HG02840 (cell line): ENCODE results near the gene COL4A6.
"Not testable (repeated sequence)": the region's sequence is repeated elsewhere in the genome, so short reads cannot be mapped to it uniquely, and the experiment has no call there.

Experiments used
- ATAC-seq: cut with Tn5 transposase; IDR thresholded peaks from one replicate; pipeline ENCODE4 v1.9.1; 2021; ENCODE audit warnings: mild to moderate bottlenecking, moderate library complexity, moderate number of reproducible peaks; ENCODE audit not compliant: unreplicated experiment, low FRiP score

Gene COL4A6

DNA sequence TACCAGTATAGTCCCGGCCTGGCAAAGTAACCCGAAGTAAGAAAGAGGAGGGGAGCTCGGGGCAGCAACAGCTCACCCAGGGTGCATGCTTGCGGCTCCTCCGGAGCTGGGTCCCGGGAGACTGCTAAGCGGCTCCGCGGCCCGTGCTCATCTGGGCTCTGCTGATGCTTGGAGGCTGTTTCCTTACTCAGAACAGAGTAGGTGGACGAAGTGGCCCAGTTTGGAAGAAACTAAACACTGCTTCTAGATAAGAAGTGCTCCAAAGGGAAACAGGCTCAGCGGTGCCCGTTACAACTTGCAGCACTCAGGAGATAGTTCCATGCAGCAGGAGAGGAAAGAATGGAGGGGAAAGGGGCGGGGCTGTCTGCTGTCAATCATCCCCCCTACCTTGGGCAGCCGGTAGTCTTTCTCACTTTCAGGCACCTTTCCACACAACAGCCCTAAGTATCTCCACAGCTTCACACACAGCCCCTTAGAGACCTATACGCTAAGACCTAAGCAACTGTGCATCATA, at the start of gene COL4A6:
COL4A6 (minus strand) TSS at position 313 of the 514 bp plus-strand sequence; CDS start at position 87, 226 bp downstream.
- ATAC-seq: no peak

DNA sequence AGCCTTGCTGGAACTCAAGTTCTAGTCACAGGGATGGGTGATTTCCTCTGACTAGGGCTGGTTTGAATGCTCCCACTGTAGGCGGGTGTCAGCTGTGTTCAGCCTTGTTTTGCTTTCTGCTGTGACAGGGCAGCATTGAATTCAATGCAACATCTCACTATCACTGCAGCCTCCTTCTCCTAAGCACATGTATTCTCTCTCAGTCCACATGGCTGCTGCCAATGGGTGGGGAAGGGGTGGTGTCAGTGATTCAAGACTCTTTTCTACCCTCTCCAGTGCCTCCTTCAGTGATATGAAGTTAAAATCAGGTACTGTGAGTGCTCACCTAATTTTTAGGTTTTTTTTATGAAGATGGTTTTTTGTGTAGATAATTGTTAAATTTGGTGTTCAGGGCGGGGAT, 47.7 kb upstream of the COL4A6 start:
- no peak for ATAC-seq

DNA sequence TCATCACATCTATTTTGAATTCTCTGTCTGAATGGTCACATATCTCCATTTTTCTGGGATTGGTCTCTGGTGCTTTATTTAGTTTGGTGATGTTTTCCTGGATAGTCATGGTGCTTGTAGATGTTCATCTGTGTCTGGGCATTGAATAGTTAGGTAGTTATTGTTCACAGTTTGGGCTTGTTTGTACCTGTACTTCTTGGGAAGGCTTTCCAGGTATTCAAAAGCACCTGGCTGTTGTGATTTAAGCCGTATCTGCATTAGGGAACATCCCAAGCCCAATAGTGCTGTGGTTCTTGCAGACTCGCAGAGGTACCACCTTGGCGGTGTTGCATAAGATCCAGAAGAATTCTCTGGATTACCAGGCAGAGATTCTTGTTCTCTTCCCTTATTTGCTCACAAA, 46.0 kb upstream of the COL4A6 start:
- ATAC-seq: no peak

DNA sequence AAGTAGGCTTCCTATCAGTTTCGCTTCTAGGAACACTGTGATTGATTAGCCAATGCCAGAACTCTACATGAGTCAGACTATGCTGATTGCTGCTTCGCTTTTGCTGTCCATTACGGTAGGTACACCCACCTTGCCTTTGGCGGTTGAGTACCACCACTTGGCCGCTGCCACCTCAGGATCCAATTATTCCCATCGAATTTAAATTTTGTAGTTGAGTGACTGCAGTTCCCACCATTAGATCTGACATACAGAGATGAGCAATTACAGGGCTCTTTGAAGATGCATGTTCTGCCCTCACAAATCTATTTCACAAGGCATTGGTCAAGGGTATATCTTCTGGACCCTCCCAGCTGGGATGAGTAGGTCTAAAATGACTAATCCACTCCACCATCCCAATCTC, 43.3 kb upstream of the COL4A6 start:
- ATAC-seq: not testable (repeated sequence)

DNA sequence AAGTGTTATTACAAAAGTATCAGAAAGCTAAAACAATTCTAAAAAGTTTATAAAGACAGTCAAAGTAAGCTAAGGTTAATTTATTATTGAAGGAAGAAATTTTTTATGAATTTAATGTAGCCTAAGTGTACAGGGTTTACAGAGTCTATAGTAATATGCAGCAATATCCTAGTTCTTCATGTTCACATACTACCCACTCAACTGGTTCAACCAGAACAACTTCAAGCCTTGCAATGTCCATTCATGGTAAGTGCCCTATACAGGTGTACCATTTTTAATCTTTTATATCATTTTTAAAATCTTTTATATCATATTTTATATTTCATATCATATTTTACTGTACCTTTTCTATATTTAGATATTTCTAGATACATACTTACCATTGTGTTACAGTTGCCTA, 35.8 kb upstream of the COL4A6 start:
- ATAC-seq: no peak

DNA sequence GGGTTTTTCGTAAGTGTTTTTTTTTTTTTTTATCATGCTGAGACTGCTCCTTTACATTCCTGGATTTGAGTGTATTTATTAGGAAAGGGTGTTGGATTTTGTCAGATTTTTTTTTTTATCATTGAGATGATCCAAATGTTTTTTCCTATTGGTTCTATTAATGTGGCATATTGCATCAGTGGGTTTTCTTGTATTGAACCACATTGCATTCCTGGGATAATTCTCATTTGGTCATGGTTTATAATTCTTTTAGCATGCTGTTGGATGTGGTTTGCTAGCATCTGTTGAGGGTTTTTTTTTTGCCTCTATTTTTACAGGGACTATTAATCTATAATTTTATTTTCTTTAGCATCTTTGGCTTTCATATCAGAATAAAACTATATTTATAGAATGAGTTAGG, 30.3 kb upstream of the COL4A6 start:
- no peak for ATAC-seq

DNA sequence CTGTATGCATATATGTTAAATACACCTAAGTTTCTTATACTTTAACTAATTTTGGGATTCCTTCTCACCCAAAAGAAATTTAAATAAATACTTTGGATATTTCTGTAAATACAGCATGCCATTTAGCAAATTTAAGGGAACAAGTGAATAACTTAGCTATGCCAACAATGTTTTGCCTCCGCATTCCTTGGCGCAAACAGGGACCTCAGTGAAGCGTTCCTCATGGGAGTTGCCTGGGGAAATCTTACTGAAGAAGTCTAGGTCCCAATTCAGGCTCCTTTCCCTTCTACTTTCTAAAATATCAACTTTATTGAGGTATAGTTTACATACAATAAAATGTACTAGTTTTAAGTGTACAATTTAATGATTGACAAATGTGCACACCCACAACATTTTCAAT, 26.4 kb upstream of the COL4A6 start:
- ATAC-seq: no peak

DNA sequence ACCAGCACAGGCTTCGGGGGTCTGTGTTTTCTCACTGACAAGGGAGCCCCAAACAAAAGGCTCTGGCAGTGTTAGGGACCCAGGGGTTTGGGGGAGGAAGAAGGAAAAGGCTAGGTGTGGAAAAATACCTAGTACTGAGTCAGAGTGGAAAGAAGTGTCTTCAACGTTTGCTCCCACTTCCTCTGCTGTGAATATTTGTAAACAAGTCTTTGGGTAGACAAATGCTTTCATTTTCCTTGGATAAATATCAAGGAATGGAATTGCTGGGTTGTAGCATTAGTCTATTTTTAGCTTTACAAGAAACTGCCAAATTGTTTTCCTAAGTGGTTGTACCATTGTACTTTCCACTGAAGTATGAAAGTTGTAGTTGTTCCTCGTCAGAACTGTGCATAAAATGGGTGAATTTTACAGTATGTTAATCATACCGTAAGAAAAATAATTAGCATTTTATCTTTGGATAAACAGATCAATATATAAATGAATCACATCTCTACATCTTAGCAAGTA, 18.8 kb upstream of the COL4A6 start:
- no peak for ATAC-seq

DNA sequence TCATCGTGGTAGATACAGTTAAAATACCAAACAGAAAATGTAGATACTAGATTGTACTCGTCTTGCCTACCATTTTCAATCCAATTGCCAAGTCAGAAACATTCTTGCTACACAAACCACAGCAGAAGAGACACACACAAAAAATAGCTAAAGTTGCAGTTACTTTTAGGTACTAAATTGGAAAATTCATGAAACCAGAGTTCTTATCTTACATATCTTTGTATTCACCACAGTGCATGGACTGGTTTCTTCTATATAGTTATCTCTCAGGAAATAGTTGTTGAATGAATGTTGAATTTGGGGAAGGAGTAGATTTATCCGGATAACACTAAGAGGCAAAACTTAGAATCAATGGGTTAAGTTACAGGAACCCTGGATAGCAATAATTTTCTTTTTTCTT, 15.6 kb upstream of the COL4A6 start:
- no peak for ATAC-seq

DNA sequence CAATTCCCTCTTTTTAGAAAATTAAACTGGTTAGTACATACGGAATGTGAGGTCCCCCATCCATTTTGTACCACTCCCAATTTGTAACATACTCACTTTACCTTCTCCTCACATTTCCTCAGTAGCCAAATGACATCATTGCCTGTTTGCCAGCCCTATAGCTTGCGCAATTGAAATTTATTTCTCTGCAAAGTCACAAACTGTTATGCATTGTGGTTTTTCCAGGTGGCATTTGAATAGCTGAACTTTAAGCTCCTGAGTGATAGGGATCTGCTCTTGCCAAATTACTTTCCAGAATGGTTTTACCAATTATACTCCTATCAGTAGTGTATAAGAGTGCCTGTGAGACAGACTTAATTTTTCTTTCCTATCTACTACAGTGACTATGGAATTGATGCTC, 9.1 kb upstream of the COL4A6 start:
- ATAC-seq: no peak

DNA sequence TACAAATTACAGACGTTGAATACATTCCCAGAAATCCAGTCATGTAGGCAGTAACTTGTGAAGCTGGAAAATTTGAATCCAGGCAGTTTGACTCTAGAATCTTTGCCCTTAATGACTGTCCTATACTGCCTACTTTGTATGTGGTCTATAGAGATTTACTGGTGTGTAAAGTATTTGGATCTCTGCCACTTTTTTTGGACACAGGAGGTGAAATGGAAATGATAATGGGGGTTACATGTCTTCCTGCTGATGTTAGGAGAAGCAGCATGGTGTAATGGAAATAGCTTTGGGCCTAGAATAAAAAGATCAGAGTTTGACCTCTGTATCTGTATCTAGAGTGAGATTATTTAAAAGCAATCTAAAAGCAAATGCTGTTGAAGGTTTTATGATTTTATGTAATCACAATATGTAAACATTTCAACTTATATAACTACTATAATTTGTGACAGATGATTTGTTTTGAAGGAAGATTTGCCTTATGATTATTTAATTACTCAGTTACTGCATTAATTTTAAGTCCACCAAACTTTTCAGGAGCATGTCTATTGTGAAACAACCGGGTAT, 4.8 kb upstream of the COL4A6 start:
- no peak for ATAC-seq

DNA sequence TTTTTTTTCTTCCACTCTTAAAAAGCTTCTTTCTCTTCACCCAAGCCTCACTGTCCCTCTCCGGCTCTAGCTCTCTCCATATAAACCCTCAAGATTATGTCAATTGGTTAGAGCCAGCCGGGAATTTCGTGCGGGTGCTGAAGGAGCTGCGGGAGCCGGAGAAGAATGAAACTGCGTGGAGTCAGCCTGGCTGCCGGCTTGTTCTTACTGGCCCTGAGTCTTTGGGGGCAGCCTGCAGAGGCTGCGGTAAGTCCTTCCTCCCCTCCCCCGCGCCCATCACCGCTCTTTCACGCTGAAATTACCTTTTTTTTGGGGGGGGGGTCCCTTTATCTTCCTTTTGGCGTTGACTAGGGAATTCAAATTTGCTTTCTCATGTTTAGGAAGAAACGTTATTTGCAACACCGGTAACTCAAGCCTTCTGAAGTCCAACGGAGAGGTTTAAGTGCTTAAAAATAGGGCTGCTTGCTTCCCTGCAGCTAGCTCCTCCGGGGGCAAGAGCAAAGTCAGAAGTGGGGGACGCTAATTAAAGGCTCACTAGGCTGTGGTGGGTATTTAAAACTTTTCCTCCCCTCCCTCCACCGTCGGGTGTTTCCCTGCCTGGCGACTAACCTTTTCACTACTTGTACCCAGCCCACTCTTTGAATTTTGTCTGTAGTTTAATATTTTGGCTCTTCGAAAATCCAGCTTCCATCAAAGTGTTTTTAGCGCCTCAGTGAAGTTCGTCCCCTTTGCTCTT, 1.9 kb upstream of the COL4A6 start:
- no peak for ATAC-seq

DNA sequence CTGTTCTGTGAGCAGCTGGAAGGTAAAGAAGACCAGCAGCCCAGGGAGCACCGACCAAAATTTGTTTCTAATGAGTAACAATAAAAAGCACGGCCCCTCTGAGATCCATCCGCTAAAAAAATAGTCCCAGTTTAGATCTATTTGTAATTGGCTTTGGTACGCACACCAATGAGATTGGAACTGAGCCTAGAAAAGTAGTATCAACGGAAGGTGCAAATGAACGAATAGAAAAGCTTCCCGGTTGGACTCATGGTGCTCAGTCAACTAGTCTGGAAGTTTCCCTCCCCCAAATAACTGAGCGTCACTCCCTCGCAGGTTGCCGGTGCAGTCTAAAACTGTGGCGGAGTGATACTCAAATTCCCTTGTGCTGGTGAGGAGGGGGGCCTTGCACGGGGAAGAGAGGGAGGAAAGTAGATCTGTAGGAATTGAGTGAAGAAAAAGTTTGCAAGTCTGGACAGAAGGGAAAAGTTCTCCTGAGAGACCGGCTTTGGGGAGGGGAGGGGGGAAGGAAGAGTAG, 1.3 kb upstream of the COL4A6 start, which contains the start of gene COL4A5:
COL4A5 (plus strand) TSS at position 413 of the 517 bp plus-strand sequence. CDS start 288 bp downstream, outside the sequence.
- ATAC-seq: no peak

DNA sequence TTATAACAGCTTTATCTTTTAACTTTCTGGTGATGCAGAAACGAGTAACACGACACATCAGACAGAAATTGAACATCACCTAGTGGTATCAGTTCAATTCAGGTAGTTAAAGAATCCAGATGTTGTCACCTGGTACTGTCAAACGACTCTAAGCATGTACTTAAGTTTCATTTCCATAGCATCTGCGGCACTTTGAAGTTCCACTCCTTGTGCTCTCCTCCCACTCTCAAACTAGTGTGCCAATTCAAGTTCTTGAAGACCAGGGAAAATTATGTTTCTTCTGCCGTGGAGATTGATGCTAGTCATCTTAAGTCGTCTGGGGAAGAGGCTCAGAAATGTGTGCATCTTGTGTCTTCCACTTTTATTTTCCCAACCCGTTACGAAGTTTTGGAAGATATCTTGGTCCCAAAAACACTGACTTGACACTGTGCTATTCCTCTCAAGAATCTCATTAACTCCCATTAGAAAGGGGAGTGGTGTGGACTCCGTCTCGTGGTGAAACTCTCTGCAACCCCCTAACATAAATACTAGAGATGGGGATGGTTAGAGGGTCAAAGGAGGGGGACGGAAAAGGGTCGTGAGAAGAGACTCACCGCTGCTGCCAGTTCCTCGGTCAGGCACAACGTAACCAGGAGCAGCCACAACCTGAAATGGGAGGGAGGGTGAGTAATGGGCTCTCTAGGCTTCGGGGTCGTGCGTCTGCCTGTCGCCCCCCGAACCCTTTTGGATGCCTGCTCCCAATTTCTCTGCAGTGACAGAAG, 693 bp downstream of the COL4A6 start:
- no peak for ATAC-seq

DNA sequence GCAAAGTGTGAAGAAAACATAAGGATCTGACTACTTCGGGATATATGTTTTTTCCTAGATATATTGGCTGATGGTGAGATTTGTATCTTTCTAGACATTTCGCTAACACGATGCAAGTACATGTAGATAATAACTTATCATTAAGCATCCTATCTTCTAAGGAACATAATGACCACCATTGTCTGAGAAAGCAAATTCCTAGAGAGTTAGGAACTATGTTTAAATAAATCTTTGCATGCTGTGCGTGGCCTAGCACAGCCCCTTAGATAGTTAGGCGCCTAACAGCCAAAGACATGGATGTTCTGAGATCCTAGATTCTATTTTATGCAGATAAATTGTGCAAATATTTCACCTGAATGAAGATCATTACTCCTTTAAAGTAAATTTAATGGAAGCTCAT, 3.0 kb downstream of the COL4A6 start:
- no peak for ATAC-seq

DNA sequence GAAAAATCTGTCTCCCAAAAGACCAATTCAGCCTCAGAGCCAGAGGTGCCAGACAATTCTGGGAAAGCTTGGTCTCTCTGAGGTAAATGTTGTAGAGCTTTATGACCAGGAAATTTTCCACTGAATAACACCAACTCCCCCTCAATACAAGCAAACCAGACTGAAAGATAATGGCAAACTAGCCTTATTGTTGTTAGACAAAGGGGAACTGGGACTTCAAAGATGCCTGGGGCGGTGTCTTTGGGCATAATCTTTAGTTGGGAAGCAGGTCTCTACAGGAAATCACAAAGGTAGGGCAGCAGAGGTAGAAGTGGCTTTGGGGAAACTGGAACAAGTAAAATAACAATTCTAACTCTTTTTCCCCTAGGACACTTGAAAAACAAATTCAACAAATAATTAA, 12.0 kb downstream of the COL4A6 start:
- ATAC-seq: no peak

DNA sequence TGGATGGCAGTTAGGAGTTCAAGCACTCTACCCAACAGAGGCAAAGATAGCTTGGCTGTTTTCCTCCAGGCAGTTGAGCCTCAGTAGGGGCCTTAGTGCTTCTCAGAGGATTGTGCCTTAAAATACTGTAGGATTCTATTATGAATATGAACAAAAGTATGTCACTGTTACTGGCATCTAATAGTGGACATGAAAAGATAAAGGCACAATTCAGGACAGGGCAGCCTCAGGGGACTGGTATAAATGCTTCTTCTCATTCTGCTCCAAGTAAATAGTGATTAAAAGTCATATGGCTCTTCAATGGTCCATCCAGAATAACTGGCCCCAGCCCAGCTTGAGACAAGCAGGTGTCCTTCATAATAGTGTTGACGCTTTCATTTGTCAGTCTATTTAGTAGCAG, 17.7 kb downstream of the COL4A6 start:
- no peak for ATAC-seq

DNA sequence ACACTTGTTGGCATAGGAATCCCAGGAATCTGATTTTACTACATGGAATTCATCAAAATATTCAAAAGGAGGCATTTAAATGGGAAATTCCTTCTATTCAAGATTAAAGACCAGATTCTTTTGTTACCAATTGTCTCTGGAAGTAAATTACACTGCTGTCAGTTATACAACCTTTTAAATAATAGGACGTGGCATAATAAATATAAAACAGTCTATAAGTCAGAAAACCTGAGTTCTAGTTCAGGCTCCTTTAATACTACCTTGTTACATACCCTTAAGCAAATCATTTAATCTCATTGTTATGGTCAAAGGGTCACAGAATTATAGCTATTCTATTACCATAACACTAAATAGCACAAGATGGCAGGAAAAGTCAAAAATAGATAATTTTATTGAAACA, 18.8 kb downstream of the COL4A6 start:
- ATAC-seq: no peak

DNA sequence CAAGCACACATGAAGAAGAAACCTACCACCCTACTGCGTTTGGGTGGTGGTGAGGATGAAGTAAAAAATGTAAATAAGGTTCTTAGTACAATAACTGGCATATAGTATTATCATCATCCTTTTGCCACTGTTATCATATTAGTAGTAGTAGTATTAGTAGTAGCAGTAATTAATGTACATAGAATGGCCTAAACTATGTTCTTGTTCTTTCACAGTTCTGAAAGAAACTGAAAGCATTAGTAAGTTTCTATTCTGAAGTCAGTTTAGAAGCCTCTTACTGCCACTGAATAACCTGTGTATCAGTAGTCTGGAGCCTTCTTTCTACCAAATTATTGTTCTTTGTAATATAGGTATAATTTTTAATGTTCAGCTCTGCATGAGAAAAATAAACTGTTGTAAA, 21.0 kb downstream of the COL4A6 start:
- ATAC-seq: no peak

DNA sequence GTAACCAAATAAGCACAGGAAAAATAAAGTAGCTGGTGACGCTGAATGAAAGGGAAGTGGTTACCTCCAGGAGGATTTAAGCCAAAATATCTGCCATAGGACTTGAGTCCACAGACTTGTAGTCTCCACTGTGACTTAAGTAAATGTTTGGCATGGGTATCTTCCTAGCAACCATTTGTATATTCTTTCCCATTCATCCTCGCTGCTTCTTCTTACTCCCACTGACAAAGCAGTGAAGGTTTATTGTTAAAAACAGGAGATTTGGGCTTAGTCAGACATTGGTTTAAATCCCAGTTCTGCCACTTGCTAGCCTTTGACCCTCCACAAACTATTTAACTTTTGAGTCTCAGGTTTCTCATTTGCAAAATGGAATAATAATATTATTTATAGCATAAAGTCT, 22.3 kb downstream of the COL4A6 start:
- ATAC-seq: no peak

DNA sequence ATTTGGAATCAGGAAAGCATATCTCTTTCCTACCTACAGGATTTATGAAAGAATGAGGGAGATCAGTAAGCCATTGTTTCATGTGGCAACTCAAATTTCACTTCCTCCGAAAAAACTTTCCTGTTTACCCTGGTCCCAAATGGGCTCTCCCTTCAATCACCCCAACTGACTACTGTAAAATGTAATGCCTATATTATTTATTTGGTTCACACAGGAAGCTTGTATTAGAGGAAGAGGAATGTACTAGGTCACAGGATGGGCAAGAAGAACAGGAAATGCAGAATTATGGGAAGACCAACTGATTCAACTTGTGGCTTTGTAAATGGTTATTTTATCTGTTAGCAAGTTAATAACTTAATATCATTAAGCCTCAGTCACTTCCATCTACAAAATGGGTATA, 23.1 kb downstream of the COL4A6 start:
- ATAC-seq: no peak
